Measurements from ENCODE around the gene LOX. TPM values are rescaled to one million over a fixed set of nuclear protein-coding genes. Genes with fewer than 3 reads are reported as not detected.
A peak's percentile ranks its signal among the peaks of the same experiment; 100 is the strongest.

Gene LOX
- total RNA-seq, 1 experiment from 2014 or later: 19.5 TPM

DNA sequence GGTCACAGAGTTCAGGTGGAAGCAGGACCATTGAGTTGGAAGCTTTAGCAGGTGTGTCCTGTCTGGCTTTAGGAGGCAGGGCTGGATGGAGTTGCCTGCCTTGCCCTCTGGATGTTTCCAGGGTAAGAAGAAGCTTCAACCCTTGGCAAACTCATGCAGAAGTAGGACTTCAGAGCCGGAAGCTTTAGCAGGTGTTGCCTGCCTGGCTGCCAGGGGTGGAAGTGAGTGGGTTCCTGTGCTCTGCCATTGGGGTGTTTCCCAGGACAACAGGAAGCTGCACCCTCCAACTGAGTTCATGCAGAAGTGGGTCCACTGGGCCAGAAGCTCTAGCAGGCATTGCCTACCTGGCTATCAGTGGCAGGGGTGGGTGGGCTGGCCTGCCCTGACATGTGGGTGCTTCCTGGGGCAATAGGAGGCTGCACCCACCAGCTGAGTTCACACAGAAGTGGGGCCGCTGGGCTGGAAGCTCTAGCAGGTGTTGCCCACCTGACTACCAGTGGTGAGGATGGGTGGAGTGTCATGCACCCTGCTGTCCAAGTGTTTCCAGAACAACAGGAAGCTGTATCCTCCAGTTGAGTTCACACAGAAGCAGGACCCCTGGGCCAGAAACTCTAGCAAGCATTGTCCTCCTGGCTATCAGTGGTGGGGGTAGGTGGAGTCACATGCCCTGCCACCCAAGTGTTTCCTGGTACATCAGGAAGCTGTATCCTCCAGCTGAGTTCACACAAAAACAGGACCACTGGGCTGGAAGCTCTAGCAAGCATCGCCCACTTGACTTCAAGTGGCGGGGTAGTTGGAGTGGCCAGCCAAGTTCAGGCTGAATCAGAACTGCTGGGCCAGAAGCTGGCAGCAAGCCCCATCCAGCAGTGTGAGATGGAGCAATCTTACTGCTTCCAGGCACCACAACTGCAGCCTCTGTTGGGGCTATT lies 24.6 kb downstream of the LOX start:
- DNase-seq (ENCODE audit: low read depth): no peak

- no peak for DNase-seq (ENCODE audit: low read depth)
These were observed 26.5 kb downstream of the LOX start for GRCh38 chr5:122051569-122051968.

DNA sequence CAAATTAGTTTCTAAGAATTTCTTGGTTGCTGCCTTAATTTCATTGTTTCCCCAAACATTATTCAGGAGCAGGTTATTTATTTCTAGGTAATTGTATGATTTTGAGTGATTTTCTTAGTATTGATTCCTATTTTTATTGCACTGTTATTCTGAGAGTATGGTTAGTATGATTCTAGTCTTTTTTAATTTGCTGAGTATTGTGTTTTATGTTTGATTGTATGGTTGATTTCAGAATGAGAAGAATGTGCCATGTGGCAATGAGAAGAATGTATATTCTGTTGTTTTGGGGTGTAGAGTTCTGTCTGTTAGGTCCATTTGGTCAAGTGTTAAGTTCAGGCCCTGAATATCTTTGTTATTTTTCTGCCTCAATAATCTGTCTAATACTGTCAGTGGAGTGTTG lies 27.1 kb downstream of the LOX start:
- no peak for DNase-seq (ENCODE audit: low read depth)

DNA sequence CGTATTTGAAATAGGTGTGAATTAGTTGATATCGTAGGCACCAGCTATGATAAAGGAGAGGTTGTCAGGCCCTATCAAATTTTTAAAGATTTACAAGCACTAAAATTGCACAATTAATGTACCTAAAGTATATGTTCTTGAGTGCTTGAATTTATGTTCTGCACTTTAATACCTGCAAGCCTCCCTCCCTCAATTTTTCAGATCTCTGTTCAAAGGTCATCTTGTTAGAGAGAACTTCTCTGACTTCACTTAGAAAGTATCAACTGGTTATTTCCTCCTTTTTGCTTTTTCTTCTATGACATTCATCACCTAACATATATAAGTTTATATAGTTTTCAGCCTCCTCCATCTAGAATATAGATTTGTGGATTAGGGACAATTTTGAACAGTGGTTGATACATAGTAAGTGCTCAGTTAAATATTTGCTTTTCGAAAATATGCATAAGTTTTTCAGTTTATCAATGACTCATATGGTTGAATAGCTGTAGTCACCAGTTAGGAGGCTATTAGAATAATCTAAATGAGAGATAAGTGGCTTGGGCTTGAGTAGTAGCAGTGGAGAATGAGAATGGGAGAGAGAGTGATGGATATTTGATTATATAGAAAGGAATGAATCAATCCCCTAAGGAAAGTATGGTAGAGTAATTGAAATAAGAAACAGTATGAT lies 37.3 kb downstream of the LOX start:
- no peak for DNase-seq (ENCODE audit: low read depth)

- DNase-seq (ENCODE audit: low read depth): no peak
These were observed 41.7 kb downstream of the LOX start for GRCh38 chr5:122036326-122036725.

GRCh38 chr5:122035913-122036312 lies 42.1 kb downstream of the LOX start:
- DNase-seq (ENCODE audit: low read depth): no peak

DNA sequence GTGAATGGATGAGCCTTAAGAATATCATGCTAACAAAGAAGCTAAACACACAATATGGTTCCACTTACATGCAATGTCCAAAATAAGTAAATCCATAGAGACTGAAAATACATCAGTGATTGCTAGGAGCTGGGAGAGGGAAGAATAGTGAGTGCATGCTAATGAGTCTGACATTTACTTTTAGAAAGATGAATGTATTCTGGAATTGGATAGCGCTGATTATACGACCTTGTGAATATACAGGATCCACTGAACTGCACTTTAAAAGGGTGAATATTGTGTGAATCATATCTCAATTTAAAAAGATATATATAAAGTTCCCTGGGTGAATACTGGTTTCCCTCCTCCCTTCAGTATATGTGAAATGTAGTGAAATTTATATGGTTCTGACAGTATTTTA lies 46.2 kb downstream of the LOX start:
- no peak for DNase-seq (ENCODE audit: low read depth)

DNA sequence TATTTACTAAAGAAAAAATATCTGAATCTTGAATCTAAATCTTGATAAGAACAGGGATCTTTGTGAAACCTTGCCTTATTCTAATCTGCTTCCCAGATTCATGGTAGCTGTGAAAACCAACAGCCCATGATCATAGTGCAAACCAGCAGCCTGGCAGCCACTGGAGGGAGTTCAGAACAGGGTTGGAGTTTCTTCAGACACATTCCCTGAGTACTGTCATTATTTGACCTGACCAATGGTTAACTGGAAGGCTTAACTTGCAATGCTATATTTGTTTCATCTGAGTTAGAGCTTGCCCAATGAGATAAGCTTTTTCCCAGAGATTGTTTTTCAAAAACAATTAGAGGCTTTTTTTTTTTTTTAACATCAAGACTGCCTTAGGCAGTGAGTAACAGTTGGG lies 47.8 kb downstream of the LOX start:
- peak; percentile 5 for DNase-seq (ENCODE audit: low read depth)

GRCh38 chr5:122029818-122030217 lies 48.2 kb downstream of the LOX start:
- DNase-seq (ENCODE audit: low read depth): no peak

GRCh38 chr5:122022966-122023365 lies 55.1 kb downstream of the LOX start:
- DNase-seq (ENCODE audit: low read depth): no peak

- DNase-seq (ENCODE audit: low read depth): peak; percentile 72
These were observed 58.0 kb downstream of the LOX start for GRCh38 chr5:122019919-122020590.

GRCh38 chr5:122015471-122015870 lies 62.6 kb downstream of the LOX start:
- no peak for DNase-seq (ENCODE audit: low read depth)

- DNase-seq (ENCODE audit: low read depth): no peak
These were observed 63.7 kb downstream of the LOX start for GRCh38 chr5:122014236-122014935.

Other genes with a start within 250 kb of the LOX start
- gene FTMT, start 226.4 kb downstream of the LOX start, total RNA-seq (2014; rRNA removed): not detected in 2 replicates
- 17.6 and 19.0 TPM in 2 replicates for gene SRFBP1, start 116.3 kb downstream of the LOX start, total RNA-seq (2014; rRNA removed)
- gene ZNF474, start 51.3 kb upstream of the LOX start, total RNA-seq (2014; rRNA removed): 0.40 TPM in 1 of 2 replicates, not detected in the other
- not detected in 2 replicates for gene SNCAIP, start 234.0 kb upstream of the LOX start, total RNA-seq (2014; rRNA removed)